HepG2 (cell line): ENCODE data around the gene RRM2. TPM values are rescaled to one million over a fixed set of nuclear protein-coding genes. Genes with fewer than 3 reads are reported as not detected.

Experiments used
- ATAC-seq: fragments of 200-7000 bp; cut with Tn5 transposase; 3 replicates; pipeline ENCODE4 v1.9.1; 2020; ENCODE audit warnings: mild to moderate bottlenecking, moderate library complexity
- BruUV-seq: library from RNA; stranded (reverse); fragments of 400-500 nt; replicated peaks from 2 replicates; lab custom pipeline; 2021; lab: Mats Ljungman, UMichigan
- CTCF ChIA-PET: fragments of 300-600 bp; formaldehyde crosslinking; extraction: SDS; loops from one replicate; lab custom pipeline; 2021; ENCODE audit warnings: low total read pairs, inconsistent platforms, low intra/inter-chr PET ratio; lab: Yijun Ruan, JAX
- POLR2A ChIA-PET: fragments of 350-600 bp; sonication (Branson Sonifier 250); formaldehyde crosslinking; loops from one replicate; lab custom pipeline; 2020; ENCODE audit warnings: antibody characterized with exemption, inconsistent platforms; lab: Yijun Ruan, JAX
- DNase-seq: peaks from one replicate; pipeline ENCODE4 v3.0.0-alpha.2; 2015; ENCODE audit warnings: low spot score
- FAIRE-seq: peaks from 3 replicates; lab custom pipeline; 2011; peaks lifted over from hg19 to GRCh38; lab: Jason Lieb, UNC
- H2AFZ ChIP-seq: one replicate; pipeline ENCODE4 v1.6.1; 2011; ENCODE audit warnings: low read length, inconsistent platforms
- H3K27ac ChIP-seq: fragments of 300-600 bp; 3 replicates; pipeline ENCODE4 v1.8.0; 2011; ENCODE audit warnings: mixed run types, mild to moderate bottlenecking, mixed read lengths, low read length, inconsistent platforms; ENCODE audit not compliant: insufficient read depth; ENCODE audit errors: extremely low read length
- H3K27me3 ChIP-seq, 2 experiments: fragments of 200-600 bp in 1 of 2; 2 replicates in 1 of 2; 3 replicates in 1 of 2; pipeline versions ENCODE4 v1.6.0 to v1.8.0; 2011; ENCODE audit warnings: low read length in 2 of 2, mild to moderate bottlenecking in 2 of 2, moderate library complexity in 2 of 2, inconsistent platforms in 1 of 2; ENCODE audit not compliant: insufficient read depth in 2 of 2, control insufficient read depth in 1 of 2
- H3K36me3 ChIP-seq, 2 experiments: fragments of 200-600 bp in 1 of 2; replicated peaks in 1 of 2; 2 replicates in 1 of 2; 3 replicates in 1 of 2; pipeline versions ENCODE4 v1.5.1 to v1.8.0; 2011; ENCODE audit warnings: low read length in 2 of 2, inconsistent platforms in 1 of 2; ENCODE audit not compliant: insufficient read depth in 2 of 2, control insufficient read depth in 1 of 2
- H3K4me1 ChIP-seq: 2 replicates; pipeline ENCODE4 v1.5.1; 2012; ENCODE audit warnings: low read length, inconsistent platforms; ENCODE audit not compliant: insufficient read depth
- H3K4me2 ChIP-seq: 2 replicates; pipeline ENCODE4 v1.6.0; 2011; ENCODE audit warnings: low read depth, low read length, inconsistent platforms
- H3K4me3 ChIP-seq, 3 experiments: fragments of 200-600 bp in 1 of 3; sonication (generic), shearing (Covaris generic) in 1 of 3; replicated peaks in 1 of 3; 2 replicates each; pipeline ENCODE4 v1.5.1; 2011 to 2016; ENCODE audit warnings: low read length in 3 of 3, inconsistent platforms in 2 of 3, low read depth in 2 of 3, mild to moderate bottlenecking in 2 of 3, control low read depth in 1 of 3, mixed read lengths in 1 of 3; ENCODE audit not compliant: insufficient read depth in 1 of 3
- H3K79me2 ChIP-seq: one replicate; pipeline ENCODE4 v1.6.1; 2011; ENCODE audit warnings: low read length, inconsistent platforms; ENCODE audit not compliant: insufficient read depth
- H3K9ac ChIP-seq: 2 replicates; pipeline ENCODE4 v1.6.0; 2011; ENCODE audit warnings: mild to moderate bottlenecking, low read depth, low read length, inconsistent platforms; ENCODE audit not compliant: insufficient read depth
- H3K9me3 ChIP-seq: 2 replicates; pipeline ENCODE4 v1.5.1; 2012; ENCODE audit warnings: mild to moderate bottlenecking, low read length
- H4K20me1 ChIP-seq: 2 replicates; pipeline ENCODE4 v1.6.0; 2011; ENCODE audit warnings: inconsistent platforms, mild to moderate bottlenecking, low read length, moderate library complexity; ENCODE audit not compliant: insufficient read depth
- HBP1 ChIP-seq: IDR thresholded peaks from 2 replicates; pipeline ENCODE4 v1.6.1; 2016; ENCODE audit warnings: low read depth, control low read depth
- HNF4G ChIP-seq, 2 experiments: sonication (generic) in 1 of 2; formaldehyde crosslinking in 1 of 2; IDR thresholded peaks; 2 replicates each; pipeline versions ENCODE4 v1.4.0 to v1.6.1; 2011 to 2020; ENCODE audit warnings: borderline replicate concordance in 2 of 2, low read depth in 2 of 2, mild to moderate bottlenecking in 2 of 2, low read length in 1 of 2, missing genetic modification reagents in 1 of 2, moderate library complexity in 1 of 2
- IRF9 ChIP-seq: sonication (generic); formaldehyde crosslinking; IDR thresholded peaks from 2 replicates; pipeline ENCODE4 v1.8.0; 2022; ENCODE audit warnings: missing genetic modification reagents, mild to moderate bottlenecking, borderline replicate concordance
- NFE2L2 ChIP-seq: fragments of 150-350 bp; IDR thresholded peaks from 2 replicates; pipeline ENCODE4 v1.6.1; 2014; ENCODE audit warnings: low read length
- PCBP2 ChIP-seq: fragments of 200-400 bp; formaldehyde crosslinking; optimal IDR thresholded peaks from 2 replicates; pipeline ENCODE3; 2018; ENCODE audit warnings: low read length, low read depth; ENCODE audit not compliant: poor library complexity, severe bottlenecking
- PHB2 ChIP-seq: fragments of 450-650 bp; IDR thresholded peaks from 2 replicates; pipeline ENCODE4 v1.6.1; 2018; ENCODE audit not compliant: partially characterized antibody
- PRMT3 ChIP-seq: sonication (generic); formaldehyde crosslinking; IDR thresholded peaks from 2 replicates; pipeline ENCODE4 v1.8.1; 2022; ENCODE audit warnings: low read depth, mild to moderate bottlenecking, moderate library complexity, missing genetic modification reagents, borderline replicate concordance
- ZC3H4 ChIP-seq: sonication (generic); formaldehyde crosslinking; IDR thresholded peaks from 2 replicates; pipeline ENCODE4 v1.4.0; 2020; ENCODE audit warnings: missing genetic modification reagents, borderline replicate concordance
- ZMAT5 ChIP-seq: sonication (generic); formaldehyde crosslinking; IDR thresholded peaks from 2 replicates; pipeline ENCODE4 v1.5.0; 2020; ENCODE audit warnings: mild to moderate bottlenecking, low read depth, missing genetic modification reagents, borderline replicate concordance
- ZNF318 ChIP-seq: sonication (generic); formaldehyde crosslinking; IDR thresholded peaks from 2 replicates; pipeline ENCODE4 v1.4.0; 2020; ENCODE audit warnings: mild to moderate bottlenecking, missing genetic modification reagents
- ZNF547 ChIP-seq: sonication (generic); formaldehyde crosslinking; IDR thresholded peaks from 2 replicates; pipeline ENCODE4 v1.5.1; 2020; ENCODE audit warnings: mild to moderate bottlenecking, missing genetic modification reagents
- ZNF614 ChIP-seq: IDR thresholded peaks from 2 replicates; pipeline ENCODE4 v1.6.1; 2018; ENCODE audit warnings: missing biosample characterization, missing genetic modification reagents, inconsistent platforms, borderline replicate concordance
- ZNF709 ChIP-seq: sonication (generic); formaldehyde crosslinking; IDR thresholded peaks from 2 replicates; pipeline ENCODE4 v1.5.0; 2020; ENCODE audit warnings: mild to moderate bottlenecking, missing genetic modification reagents
- ZNF761 ChIP-seq: sonication (generic); formaldehyde crosslinking; conservative IDR thresholded peaks from 2 replicates; pipeline ENCODE4 v1.4.0; 2020; ENCODE audit warnings: mild to moderate bottlenecking, missing genetic modification reagents
- WGBS: methylation state at CpG from one replicate; pipeline ENCODE4 v1.1.6; 2017; ENCODE audit warnings: low lambda C conversion rate; 5-methylcytosine and 5-hydroxymethylcytosine counted together
- in situ Hi-C: cut with HindIII; loops from 2 replicates; pipeline ENCODE4 v1.10.0; 2017; ENCODE audit warnings: low pct_unique_long_range_greater_than_20kb; ENCODE audit not compliant: extremely low pct_ligation_motif_present
- intact Hi-C: fragments of 100-400 bp; cut with micrococcal nuclease; formaldehyde crosslinking; loops from one replicate; pipeline ENCODE4 v1.10.0; 2022; ENCODE audit not compliant: unreplicated experiment
- polyA plus RNA-seq, 8 experiments: library from polyadenylated mRNA; depleted of rRNA in 3 of 8; stranded (reverse) in 7 of 8; unstranded in 1 of 8; fragments of >200 nt; fragmentation: Illumina TruSeq in 4 of 8; extraction: Trizol in 4 of 8; gene quantifications; 2 replicates each; pipeline versions ENCODE4 v1.2.1 to v1.2.3, GENCODE V29; 2011 to 2016; ENCODE audit warnings: low read depth in 4 of 8, missing spikeins in 1 of 8, mixed read lengths in 1 of 8; ENCODE audit not compliant: insufficient read depth in 1 of 8
- total RNA-seq, 5 experiments: library from RNA; depleted of rRNA; stranded (reverse); fragments of >200 nt; fragmentation: Illumina TruSeq; extraction: Trizol; gene quantifications; 2 replicates each; pipeline ENCODE4 v1.2.3, GENCODE V29; 2016; ENCODE audit warnings: low read depth in 1 of 5

RRM2 gene
- total and polyA plus RNA-seq, 2 of the 13 experiments (the other 11 are each of a cell fraction or from before 2014, with no cell fraction given): 31.3 to 150 TPM

GRCh38 chr2:10178751-10179150, 56.2 kb downstream of the RRM2 start:
- in situ Hi-C loops (no loop called here), intact Hi-C loops (no loop called here)
- FAIRE-seq: no peak
- H3K9me3 ChIP-seq: no peaks in the 10 kb centered on the region
- H4K20me1 ChIP-seq: no peaks in the 10 kb centered on the region
- H3K4me1 ChIP-seq: no peaks in the 10 kb centered on the region
- WGBS: 96% methylated on average over 7 of the region's 7 CpGs
- no peak overlapping the region for H3K4me3 ChIP-seq
- H3K36me3 ChIP-seq: peaks cover 2 to 9% of the 10 kb centered on the region in 2 experiments; a peak in 2 of 5 replicates
- ChIA-PET CTCF (no interaction called here), POLR2A (no interaction called here)
- no peak overlapping the region for H3K9ac ChIP-seq
- H2AFZ ChIP-seq: no peak overlapping the region
- H3K27ac ChIP-seq: no peak overlapping the region
- no peak for DNase-seq
- H3K27me3 ChIP-seq: no peaks in the 10 kb centered on the region
- ATAC-seq: no peak
- H3K79me2 ChIP-seq: no peaks in the 10 kb centered on the region
- H3K4me2 ChIP-seq: no peak overlapping the region
- no TSS peak for BruUV-seq
- TF ChIP-seq ZNF614 (no peak), IRF9 (CRISPR knock-in tag) (no peak), NFE2L2 (no peak), HNF4G (IDR thresholded peaks at IDR 0.05; ENCODE audit: borderline replicate concordance, low read depth, low read length) (no peak), HNF4G (CRISPR knock-in tag; IDR thresholded peaks at IDR 0.05; ENCODE audit: borderline replicate concordance, low read depth) (no peak), ZNF761 (no peak), ZNF547 (CRISPR knock-in tag) (no peak), ZNF709 (CRISPR knock-in tag) (no peak), PHB2 (no peak), ZMAT5 (CRISPR knock-in tag) (no peak), PRMT3 (CRISPR knock-in tag) (no peak), PCBP2 (no peak), ZNF318 (CRISPR knock-in tag) (no peak), ZC3H4 (CRISPR knock-in tag) (no peak), HBP1 (CRISPR knock-in tag) (no peak)
